Right hindlimb (tissue), 1 donor: ENCODE data around the gene POLR2C.

Experiments used
- DNase-seq: peaks from one replicate; pipeline ENCODE4 v3.0.0-alpha.2; 2018

The POLR2C gene

DNA sequence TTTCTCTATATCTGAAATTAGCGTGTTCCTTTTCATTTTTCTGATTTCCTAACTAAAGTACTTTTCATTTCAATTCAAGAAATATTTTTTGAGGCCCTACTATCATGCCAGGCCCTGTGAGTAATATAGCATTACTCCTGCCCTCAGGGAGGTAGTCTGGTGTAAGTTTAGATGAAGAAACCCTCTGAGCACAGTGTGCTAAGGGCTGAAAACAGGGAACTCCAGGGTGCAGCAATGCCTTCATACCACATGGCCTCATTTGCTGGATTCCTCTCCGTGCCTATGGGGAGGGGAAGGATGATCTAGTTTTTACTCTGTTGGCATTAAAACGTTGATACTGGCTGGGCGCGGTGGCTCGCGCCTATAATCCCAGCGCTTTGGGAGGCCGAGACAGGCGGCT lies 10.5 kb upstream of the POLR2C start:
- DNase-seq, result no peak

DNA sequence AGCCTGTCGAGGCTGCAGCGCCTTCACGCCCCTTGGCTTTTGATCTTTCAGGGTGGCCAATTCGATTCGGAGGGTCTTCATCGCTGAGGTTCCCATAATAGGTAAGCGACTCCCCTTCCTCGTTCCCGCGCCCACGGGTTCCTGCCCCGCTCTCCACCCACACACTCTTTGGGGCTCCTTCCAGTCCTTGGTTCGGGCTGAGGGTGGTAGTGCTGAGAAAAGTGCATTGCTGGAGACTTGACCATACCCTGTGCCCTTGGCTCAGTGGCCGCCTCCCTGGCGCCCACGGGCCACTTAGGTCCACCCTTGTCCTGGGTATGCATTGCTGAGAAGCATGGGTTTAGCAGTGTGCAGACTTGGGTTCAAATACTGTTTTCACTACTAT lies 491 bp downstream of the POLR2C start:
- no peak for DNase-seq

DNA sequence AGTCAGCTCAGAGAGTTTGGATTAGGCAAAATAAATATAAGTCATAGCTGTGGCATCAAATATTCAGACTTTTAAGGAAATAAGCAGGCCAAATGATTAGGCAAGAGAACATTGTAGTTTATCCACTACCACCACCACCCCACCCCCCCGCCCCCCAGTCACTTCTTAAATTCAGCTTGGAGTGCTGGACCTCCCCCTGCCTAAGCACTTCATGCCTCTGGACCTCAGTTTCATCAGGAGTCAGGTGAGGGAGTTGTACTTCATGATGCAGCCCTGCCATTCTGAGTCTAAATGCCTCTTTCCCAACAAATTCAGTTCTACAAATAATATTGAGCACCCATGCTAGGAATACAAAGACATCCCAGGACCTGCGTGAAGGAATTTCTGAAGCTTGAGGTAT lies 2.0 kb downstream of the POLR2C start:
- no peak for DNase-seq

DNA sequence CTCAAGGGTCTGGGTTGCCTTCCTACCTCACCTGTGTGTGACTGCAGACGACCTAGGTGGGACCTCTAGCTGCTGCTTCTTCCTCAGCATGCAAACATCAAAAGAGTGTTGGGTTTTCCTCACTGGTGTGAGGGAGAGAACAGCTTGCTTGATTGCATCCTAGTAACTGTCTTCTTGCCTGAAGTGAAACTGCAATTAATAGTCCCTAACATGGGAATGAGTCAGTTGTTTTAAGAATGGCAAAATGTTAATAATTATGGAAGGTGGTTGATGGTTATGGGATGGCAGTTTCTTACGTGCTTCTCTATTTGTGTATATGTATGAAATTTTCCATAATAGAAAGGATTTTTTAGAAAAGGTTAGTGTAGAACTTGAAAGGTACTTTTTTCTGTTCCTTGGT lies 5.9 kb downstream of the POLR2C start:
- no peak for DNase-seq

DNA sequence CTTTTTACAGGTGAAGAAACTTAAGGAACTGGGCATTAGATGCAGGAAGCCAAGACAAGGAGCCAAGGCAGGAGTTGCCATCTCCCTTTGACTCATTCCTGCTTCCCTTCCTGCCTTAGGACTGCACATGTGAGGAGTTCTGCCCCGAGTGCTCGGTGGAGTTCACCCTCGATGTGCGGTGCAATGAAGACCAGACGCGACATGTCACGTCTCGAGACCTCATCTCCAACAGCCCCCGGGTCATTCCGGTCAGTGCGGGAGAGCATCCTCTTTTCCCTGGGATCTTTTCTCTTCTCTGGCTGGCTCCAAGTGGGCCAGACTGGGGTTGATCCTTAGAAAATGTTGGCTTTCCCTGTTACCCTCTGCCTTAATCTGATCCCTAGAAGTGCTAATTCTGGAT lies 6.6 kb downstream of the POLR2C start:
- no peak for DNase-seq

DNA sequence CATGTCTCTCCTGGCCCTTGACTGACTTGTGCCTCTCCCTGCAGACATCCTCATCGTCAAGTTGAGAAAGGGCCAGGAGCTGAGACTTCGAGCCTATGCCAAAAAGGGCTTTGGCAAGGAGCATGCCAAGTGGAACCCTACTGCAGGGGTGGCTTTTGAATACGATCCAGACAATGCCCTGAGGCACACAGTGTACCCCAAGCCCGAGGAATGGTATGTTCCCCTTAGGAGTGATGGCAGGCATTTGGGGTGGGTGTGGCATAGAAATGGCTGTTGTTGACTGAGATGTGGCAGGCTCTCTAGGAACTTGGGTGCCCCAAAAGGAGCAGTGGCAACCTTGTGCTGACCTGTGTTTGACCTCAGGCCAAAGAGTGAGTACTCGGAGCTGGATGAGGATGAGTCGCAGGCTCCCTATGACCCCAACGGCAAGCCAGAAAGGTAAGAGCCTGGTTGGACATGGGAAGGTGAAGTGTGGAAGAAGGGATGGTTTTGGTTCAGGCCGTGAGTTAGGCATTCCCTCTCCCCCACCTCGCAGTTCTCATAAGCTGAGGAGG lies 7.5 kb downstream of the POLR2C start:
- no peak for DNase-seq

DNA sequence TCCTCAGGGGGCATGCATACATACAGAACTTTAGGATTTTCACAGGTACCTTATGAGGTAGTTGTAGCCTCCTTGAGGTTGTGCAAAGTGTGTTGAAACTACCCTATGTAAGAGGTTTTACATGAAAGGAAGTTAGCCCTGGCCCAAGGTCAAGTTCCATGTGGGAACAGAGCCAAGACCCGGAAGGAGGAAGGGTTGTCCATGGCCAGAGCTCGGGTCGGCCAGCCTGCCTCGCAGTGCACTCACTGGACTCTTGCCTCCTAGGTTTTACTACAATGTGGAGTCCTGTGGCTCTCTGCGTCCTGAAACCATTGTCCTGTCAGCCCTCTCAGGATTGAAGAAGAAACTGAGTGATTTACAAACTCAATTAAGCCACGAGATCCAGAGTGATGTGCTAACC lies 8.2 kb downstream of the POLR2C start:
- DNase-seq, result no peak

DNA sequence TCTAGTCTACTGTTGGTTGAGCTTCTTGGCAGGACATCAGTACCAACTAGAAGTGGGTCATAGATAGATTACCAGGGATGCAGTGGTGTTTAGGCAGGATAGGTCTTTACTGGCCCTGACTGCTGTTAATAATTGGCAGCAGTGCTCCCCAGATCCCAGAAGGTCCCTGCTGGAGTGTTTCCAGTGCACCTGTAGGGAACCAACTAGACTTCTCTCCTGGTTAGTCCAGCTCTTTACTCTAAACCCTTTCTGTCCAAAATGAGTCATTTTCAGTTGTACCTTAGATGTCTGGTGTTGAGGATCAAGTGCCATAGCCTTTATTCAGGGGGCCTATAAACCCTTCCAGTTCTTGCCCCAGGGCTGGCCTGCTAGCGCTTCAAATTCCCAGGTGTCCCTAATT lies 8.7 kb downstream of the POLR2C start:
- DNase-seq, result no peak

DNA sequence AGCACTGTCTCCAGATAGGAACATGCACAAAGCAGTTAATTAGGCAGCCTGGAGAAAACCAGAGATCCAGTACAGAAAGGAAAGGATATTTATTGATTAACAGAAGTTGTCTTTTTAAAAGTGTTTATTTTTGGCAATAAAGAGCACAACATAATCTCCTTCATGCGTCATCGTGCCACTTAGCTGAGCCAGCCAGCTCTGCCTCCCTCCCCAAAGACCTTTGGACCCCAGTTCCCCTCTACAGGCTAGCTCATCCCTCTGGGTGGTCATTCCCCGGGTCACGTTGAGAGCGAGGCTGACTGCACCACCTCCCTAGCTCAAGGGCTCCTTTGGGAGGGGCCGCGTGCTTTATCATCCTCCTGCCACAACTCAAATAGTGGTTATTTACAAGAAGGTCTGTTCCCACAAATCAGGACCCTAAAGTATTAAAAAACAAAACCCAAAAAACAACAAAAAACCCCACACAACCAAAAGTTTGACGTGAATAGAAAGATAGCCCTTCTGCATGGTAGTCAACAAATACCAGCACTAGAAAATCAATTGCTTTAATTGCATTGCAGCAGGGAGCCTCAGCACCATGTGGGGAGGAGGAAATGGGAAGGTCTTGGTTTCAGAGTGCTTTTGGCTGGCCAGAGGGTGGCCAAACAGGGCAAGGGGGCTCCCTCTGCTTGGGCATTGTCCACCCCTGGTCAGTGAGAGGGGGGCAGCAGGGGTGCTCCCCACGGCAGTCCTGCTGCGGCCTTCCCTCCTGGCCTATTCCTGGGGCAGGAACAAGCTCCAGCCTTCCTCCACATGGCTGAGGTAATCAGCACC lies 9.6 kb downstream of the POLR2C start:
- DNase-seq, result no peak

DNA sequence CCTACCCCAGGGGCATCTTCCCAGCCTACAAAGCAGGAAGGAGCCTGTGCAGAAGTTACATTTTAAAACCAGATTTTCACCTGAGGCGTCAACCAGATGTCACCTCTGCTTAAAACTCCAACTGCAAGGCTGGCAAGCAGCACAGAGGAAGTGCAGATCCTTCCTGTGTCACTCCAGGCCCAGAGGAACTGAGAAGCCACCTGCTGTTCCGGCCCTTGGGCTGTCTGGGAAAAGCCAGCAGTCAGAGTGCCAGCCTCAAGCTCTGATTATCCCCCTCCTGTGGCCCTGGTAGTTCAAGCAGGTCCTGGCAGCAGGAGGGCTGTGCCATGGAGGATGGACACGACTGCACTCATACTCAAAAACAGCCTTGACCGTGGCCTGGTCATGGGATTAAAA lies 10.2 kb downstream of the POLR2C start:
- DNase-seq, result no peak

DNA sequence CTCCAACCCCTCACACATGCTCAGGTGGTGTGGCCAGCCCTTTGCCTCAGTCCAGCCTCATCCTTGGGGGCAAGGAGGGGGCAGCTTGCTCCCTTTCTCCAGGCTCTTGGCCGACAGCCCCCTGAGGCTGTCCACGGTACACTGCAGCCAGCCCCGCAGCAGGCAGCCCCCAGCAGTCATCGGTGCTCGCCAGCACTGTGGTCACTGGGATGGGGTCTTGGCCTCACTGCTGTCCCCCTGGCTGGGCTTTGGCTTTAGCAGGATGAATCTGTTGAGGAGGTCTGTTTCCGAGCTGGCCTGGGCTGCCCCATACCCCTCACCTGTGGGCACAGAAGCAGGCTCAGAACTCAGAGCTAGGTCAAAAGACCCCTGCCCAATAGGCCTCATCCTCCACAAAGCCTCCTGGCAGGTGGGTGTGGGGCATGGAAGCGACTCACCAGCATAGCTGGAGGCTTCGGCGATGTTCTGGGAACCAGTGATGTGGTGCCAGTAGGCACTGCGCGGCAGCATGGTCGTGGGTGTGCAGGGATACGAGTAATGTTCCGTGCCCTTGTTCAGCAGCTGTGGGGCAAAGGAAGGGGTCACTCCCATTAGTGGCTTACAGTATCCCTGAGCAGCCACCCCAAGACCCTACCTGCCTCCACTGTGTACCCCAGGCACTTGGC lies 10.8 kb downstream of the POLR2C start:
- no peak for DNase-seq

DNA sequence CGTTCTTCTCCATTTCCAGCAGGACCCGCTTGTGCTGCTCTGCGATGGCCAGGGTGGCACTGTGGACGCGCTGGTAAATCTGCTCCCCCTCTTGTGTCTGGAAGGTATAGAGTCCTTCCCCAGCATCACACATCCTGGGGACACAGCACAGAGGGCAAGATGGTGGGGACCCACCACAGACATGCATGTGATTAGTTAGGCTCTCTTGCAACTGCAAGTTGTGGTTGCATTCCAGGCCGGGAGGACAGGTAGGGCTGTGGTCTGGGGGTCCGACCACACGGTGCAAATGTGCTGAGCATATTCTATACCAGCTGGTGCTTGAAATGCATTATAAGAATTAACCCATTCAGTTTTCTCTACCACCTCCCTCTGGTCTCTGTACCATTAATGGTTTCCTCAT lies 11.4 kb downstream of the POLR2C start:
- no peak for DNase-seq

DNA sequence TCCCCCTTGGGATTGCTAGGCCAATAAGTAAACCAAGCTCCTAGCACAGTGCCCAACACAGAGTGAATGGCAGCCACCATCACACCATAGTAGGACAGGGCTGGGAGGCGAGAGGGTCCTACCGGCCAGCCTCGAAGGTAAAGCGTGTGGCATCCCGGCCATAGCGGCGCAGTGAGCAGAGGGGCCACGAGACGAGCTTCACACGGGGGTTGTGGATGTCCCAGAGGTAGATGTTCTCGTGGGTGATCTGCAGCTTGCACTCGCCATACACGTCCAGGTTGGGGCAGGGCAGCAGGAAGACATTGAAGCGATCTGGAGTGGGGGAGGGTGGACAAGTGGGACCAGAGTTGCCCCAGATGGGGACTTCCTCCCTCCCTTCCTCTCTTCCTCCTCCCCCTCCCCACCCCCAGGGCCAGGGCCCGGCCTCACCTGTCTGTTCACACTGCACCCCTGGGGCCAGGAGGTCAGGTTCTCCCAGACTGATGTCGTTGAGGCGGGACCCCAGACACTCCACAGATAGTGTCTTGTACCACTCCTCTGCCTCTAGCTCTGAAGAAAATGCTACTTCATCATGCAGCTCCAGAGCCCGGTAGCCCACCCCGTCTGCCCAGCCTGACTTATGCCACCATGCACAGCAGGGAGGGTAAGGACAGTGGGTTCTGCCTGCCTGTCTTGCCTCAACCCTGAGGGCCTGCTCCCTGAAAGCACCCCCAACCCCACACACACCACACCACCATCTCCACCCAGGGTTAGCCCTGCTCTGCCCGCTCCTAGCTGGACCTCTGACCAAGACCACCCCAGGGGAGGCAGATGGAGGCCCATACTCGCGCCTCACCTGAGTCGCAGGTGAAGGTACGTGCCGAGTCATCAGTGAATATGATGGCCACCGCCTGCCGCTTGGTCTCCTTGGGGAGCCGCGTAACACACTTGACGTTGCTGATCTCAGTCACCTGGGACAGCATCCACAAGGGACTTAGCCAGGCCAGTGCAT lies 12.5 kb downstream of the POLR2C start:
- DNase-seq, result no peak

DNA sequence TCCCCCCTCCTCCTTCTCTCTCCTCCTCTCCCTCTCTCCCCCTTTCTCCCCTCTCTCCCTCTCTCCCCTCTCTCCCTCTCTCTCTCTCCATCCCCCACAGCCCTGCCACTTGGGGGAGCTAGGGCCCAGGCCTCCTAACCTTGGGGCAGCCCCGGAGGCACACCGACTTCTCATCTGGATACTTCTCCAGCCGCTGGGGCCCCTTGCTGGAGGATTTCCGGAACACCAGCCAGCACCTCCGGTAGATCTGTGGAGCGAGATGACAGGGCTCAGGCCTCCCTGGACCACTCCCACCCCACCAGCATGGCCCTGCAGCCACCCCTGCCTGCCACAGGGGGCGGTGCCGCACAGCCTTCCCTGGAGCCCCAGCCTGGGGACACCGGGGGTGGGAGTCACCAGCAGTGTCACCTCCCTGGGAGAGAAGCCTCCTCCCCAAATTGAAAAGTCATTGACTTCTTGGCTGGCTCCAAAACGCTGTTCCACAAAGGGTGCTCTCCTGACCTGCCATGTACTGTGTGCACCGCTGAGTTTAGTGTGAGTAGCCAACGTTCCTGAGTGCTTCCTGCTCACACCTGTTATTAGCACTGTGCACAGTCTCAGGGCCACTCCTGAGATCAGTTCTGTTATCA lies 13.3 kb downstream of the POLR2C start:
- DNase-seq, result peak; percentile 64

DNA sequence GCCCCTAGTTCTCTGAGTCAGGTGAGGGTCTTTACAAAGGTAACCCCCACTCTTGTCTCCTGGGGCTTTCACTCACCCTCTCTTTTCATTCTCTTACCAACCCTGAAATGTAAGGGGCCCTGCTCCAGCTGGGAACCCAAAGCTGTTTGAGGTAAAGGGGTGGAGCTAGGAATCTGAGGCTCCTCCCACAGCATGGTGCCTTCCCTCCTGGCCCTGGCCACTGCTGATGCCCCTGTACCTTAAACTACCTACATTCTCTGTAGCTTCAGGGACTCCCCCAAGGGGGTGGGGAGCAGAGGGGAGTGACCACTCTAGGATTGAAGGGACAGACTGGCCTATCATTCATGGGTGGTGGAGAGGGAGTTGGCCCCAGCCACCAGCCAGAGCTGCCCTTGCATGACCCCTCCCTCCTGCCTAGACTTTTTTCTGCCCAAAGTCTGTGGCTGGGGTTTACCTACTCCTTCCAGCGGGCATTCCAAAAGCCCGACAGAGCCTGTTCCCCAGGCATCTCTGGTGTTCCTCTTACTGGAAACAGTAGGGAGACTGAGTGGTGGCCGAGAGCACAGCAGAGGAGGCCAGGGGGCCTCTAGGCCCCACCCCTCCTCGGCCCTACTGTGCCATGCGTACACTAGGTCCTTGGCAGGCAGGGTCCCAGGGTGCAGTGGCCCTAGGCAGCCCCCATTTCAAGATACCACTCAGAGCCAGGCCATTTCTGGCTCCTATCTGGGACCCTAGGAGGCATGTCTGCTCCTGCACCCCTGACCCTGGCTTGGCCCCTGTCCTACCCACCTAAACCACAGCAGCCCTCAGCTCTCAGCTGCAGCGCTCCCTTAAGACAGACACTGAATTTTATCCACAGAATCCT lies 14.3 kb downstream of the POLR2C start:
- peak; percentile 11 for DNase-seq

DNA sequence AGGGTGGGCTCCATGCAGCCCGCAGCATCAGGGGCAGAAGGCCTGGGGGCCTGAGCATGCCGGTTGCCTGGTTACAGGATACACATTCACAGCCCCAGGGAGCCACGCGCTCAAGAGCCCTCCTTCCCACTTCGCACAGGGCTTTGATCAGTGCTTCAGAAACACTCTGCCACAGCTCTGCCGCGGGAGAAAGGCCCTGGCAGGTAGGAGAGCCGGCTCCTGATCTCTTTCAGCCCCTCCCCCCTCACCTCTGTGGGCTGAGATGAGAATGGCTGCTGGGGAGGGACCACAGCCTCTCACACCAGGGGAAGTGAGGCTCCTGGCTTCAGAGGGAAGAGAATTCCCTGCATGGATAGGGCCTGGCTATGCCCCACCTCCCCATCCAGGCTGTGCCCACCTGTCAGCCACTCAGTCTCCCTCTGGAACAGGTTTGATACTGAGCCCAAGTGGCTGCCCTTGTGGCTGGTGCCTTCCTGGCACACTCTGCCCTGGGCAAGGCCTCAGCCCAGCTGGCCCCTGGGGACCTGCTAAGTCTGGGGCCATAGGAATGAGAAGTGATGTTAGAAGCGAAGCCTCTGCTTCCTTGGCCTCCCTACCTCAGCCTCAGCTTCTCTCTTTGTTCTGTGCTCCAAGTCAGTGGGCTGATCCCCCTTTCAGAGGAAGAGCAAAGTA lies 15.2 kb downstream of the POLR2C start:
- peak; percentile 14 for DNase-seq

DNA sequence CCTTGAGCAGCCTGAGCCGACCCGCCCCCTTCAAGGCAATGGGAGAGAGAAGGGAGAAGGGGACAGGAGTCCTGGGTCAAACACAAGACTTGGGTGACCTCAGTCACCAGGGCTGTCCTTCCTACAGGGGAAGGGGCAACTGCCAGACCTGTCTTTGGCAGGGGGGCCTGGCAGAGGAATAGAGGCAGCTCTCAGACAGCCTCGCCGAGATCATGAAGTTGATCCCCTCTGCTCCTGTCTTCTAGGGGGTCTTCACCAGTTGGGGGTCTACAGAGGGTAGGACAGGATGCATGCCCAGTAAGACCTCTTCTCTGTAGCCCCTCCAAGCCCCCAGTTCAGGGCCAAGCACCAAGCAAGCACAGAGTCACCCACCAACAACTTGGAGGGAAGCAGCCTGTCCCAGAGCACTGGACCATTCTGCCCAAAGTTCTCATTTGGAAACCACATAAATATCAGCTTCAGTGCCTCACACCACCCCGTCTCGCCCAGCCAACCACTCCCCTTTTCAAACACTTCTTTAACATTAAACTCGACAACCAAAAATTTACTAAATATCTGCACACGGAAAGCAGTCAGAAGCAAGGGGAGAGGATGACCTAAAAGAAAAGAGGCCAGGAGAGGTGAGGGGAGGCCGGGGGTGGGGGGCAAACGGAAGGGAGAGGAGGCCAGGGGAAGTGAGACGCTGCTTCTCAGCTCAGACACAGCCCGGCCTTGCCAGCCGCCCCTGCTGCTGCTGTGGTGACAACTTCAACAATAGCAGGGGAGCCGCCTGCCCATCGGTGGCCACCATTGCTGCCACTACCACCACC lies 16.1 kb downstream of the POLR2C start:
- no peak for DNase-seq

DNA sequence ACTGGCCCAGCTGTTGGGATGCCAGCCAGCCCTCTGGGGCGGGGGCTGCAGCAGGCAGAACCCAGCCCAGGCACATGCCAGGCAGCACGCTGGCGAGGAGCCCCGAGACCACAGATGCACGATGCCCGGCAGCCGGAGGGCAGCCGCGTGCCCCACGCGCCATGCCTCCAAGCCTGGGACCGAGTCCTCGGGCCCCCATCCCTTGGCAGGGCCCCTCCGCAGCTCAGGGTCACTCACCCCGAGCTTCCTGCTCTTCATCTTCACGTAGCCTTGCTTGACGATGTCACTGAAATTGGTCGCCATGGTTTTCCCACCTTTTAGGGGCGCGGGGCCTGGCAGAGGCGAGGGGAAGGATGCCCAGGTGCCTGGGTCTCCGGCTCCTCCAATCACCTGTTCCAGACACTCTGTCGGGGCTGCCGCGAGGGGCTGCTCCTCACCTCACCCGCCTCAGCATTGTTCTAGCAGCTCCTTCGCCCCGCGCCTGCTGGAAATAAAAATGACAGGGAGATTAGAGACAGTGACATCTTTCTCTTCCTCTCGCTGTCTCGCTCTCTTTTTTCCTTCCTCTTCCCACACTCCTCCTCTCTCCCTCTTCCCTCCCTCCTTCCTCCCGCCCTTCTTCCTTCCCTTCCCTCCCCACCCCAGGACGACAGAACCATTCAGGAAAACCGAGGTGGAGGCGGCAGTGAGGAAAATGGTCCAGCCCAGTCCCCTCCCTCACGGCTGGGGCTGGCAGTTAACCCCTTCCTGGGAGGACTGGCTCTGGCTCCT lies 16.9 kb downstream of the POLR2C start:
- peak; percentile 83 for DNase-seq
